HUDEP-2 (cell line): ENCODE data around the gene MS4A4A.

Source experiments
- DNase-seq, 76 experiments: peaks; one replicate each; lab custom pipeline; 2025; ENCODE audit not compliant: unreplicated experiment in 76 of 76; lab: John Stamatoyannopoulos, UW

The MS4A4A gene

GRCh38 chr11:60345489-60345888, 65.0 kb downstream of the MS4A4A start:
- peak in 40 of 76 experiments; percentile 1 to 55 (median 18) for DNase-seq

DNA sequence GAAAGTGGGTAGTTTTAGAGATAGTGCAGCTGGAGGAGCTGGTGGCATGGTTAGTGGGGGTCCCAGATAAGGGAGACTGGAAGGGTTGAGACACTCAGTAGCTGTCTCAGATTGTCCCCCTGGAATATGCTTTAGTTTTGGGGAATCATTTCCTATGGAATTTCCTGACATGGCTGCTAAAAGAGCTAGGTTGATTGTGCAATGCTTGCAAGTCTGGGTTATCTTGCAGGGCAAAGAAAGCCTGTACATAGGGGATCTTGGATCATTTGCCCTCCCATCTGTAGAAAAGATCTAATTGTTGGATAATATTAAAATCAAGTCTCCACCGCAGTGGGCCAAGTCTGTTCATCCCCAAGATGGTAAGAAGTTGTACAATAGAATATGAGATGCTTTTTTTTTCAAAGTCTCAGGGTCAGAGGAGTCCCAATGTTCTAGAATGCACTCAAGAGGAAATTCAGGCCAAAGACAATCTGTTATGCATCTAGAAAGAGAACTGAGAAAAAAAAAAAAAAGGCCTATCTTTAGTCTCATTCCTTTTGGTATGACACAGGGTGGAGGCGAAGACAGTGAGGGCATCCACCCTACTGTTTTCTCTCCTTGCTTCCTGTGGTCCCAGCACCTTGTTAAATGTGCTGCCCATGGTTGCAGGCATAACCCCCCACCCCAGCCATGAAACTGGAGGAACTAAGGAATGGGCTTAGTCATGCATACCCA, 66.8 kb downstream of the MS4A4A start:
- no peak for DNase-seq

GRCh38 chr11:60348116-60348515, 67.7 kb downstream of the MS4A4A start:
- DNase-seq = no peak

GRCh38 chr11:60349990-60350389, 69.5 kb downstream of the MS4A4A start:
- no peak for DNase-seq

DNA sequence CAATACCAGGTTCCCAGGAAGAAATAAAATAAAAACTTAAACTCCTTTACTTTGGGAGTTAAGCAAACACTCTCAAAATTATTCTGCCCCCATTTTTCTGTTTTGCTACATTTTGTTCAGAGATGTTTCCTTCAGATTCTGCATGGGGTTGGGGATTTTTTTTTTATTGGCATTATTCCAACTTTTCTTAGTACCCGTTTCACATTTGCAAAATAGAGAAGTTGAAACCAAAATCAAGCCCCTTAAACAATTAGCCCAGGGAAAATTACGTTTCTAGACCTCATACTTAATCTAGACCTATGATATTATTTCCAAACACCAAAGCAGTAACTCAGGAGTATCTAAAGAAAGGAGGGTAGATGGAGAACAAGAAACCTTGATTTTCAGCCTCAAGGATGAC, 77.3 kb downstream of the MS4A4A start:
- DNase-seq = no peak
